K562 (cell line): ENCODE results near the gene NINJ1. TPM values are rescaled to one million over a fixed set of nuclear protein-coding genes. Genes with fewer than 3 reads are reported as not detected.

Source experiments
- EGR1 ChIP-seq: fragments of 450-650 bp; conservative IDR thresholded peaks from 2 replicates; pipeline ENCODE4 v1.6.1; 2017; ENCODE audit warnings: mild to moderate bottlenecking
- KAT8 ChIP-seq: fragments of 450-650 bp; IDR thresholded peaks from 2 replicates; pipeline ENCODE4 v1.6.1; 2016; ENCODE audit warnings: low read depth, mild to moderate bottlenecking
- LARP7 ChIP-seq: fragments of 450-650 bp; IDR thresholded peaks from 2 replicates; pipeline ENCODE4 v1.6.1; 2016
- MAFF ChIP-seq: IDR thresholded peaks from 2 replicates; pipeline ENCODE4 v1.6.1; 2012; ENCODE audit warnings: low read length, improper control_type of control experiment
- NFYB ChIP-seq: IDR thresholded peaks from 2 replicates; pipeline ENCODE4 v1.6.1; 2011; ENCODE audit warnings: mild to moderate bottlenecking, moderate library complexity; ENCODE audit not compliant: insufficient read length; ENCODE audit errors: extremely low read depth
- NRF1 ChIP-seq, 2 experiments: fragments of 450-650 bp; IDR thresholded peaks in 1 of 2; conservative IDR thresholded peaks in 1 of 2; 2 replicates each; pipeline ENCODE4 v1.6.1; 2014; ENCODE audit warnings: mild to moderate bottlenecking in 2 of 2
- SIX5 ChIP-seq, 2 experiments: IDR thresholded peaks; 2 replicates each; pipeline ENCODE4 v1.6.1; 2011; ENCODE audit warnings: low read length in 2 of 2, borderline replicate concordance in 1 of 2, low read depth in 1 of 2, mild to moderate bottlenecking in 1 of 2, moderate library complexity in 1 of 2; ENCODE audit not compliant: insufficient read depth in 1 of 2
- SOX6 ChIP-seq: fragments of 450-650 bp; IDR thresholded peaks from 2 replicates; pipeline ENCODE4 v1.6.1; 2014; ENCODE audit warnings: mild to moderate bottlenecking
- polyA plus RNA-seq, 8 experiments: library from polyadenylated mRNA; depleted of rRNA in 4 of 8; stranded (reverse) in 5 of 8; unstranded in 3 of 8; fragments of >200 nt; fragmentation: Nextera tagmentation in 2 of 8; fragmentation: Illumina TruSeq in 1 of 8; extraction: Ambion mirVana in 2 of 8; extraction: Trizol in 1 of 8; gene quantifications; 2 replicates each; pipeline versions ENCODE4 v1.2.1 to v1.2.3, GENCODE V29; 2011 to 2014; ENCODE audit warnings: inconsistent platforms in 1 of 8, missing spikeins in 1 of 8
- total RNA-seq, 7 experiments: library from RNA; depleted of rRNA in 6 of 7; stranded (reverse); fragments of >200 nt in 6 of 7; fragmentation: Illumina TruSeq in 2 of 7; extraction: Trizol in 2 of 7; gene quantifications; 2 replicates each; pipeline versions ENCODE4 v1.2.1 to v1.2.3, GENCODE V29; 2011 to 2021; ENCODE audit warnings: low replicate concordance in 1 of 7
- TF ChIP-seq, protein P1 (sequence below): fragments of 450-650 bp; formaldehyde crosslinking; IDR thresholded peaks from 2 replicates; pipeline ENCODE4 v1.4.0; 2020; ENCODE audit warnings: mild to moderate bottlenecking, moderate library complexity
- TF ChIP-seq, protein P2 (sequence below): fragments of 450-650 bp; IDR thresholded peaks from 2 replicates; pipeline ENCODE4 v1.6.1; 2016; ENCODE audit warnings: mild to moderate bottlenecking
- TF ChIP-seq, protein P3 (sequence below): fragments of 450-650 bp; formaldehyde crosslinking; IDR thresholded peaks from 2 replicates; pipeline ENCODE4 v1.4.0; 2020; ENCODE audit warnings: mild to moderate bottlenecking, moderate library complexity
- TF ChIP-seq, protein P4 (sequence below): fragments of 450-650 bp; IDR thresholded peaks from 2 replicates; pipeline ENCODE4 v1.6.1; 2016; ENCODE audit warnings: borderline replicate concordance
- TF ChIP-seq, protein P5 (sequence below): IDR thresholded peaks from 2 replicates; pipeline ENCODE4 v1.6.1; 2011; ENCODE audit warnings: borderline replicate concordance, low read depth, mild to moderate bottlenecking, moderate library complexity, low read length; ENCODE audit not compliant: insufficient read depth, poor library complexity, severe bottlenecking
- TF ChIP-seq, protein P6 (sequence below), 2 experiments: fragments of 450-650 bp in 1 of 2; sonication (generic) in 1 of 2; formaldehyde crosslinking; conservative IDR thresholded peaks; 2 replicates each; pipeline versions ENCODE4 v1.4.0 to v1.8.1; 2020 to 2022; ENCODE audit warnings: mild to moderate bottlenecking in 1 of 2, missing genetic modification reagents in 1 of 2

Gene NINJ1
- total and polyA plus RNA-seq, 9 of the 15 experiments (the other 6 are each of a cell fraction or from before 2014, with no cell fraction given): 0.13 to 8.4 (median 4.9) TPM

DNA sequence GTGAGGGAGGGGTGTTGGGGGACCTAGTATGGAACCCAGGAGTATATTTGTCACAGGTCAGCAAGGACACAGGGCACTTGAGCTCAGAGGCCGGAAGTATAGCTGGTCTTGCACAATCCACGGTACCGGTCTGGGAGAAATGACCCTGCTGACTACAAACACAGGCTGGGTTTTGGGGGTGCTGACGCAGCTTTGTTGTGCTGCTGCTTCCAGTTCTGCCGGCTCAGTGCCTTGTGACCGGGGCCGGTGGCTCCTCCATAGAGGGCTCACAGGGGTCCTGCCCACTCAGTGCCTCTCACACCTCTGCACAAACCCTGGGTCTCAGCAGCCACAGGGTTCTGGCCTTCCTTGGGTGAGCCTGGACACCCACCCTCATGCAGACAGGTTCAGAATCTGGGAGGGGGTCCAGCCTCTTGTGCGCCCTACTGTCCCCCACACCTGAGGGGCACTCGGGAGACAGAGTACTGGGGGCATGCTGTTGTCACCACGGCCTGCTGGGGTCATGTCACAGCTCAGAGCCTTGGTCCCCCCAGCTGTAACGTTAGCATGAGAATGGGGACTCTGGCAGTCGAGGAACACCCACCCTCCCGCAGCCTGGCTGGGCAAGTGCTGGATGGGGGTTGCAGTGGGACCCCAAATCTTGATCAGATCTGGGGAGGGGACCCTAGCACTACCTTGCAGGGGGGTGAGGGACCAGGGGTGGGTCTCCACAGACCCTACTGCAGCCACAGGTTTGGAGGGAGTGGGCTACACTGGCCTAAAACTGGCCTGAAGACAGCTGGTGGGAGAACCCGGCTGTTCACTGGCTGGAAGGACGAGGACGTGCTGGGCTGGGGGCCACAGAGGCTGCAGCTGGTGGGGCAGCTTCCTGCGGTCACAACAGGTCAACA is 17.7 kb downstream of the NINJ1 start (continued):
- TF ChIP-seq, protein P1, sequence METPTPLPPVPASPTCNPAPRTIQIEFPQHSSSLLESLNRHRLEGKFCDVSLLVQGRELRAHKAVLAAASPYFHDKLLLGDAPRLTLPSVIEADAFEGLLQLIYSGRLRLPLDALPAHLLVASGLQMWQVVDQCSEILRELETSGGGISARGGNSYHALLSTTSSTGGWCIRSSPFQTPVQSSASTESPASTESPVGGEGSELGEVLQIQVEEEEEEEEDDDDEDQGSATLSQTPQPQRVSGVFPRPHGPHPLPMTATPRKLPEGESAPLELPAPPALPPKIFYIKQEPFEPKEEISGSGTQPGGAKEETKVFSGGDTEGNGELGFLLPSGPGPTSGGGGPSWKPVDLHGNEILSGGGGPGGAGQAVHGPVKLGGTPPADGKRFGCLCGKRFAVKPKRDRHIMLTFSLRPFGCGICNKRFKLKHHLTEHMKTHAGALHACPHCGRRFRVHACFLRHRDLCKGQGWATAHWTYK (CRISPR knock-in tag): 0 out of 2 replicates have a peak, but pooled peaks have one; percentile 60
- TF ChIP-seq NFYB (no peak), SIX5 (IDR thresholded peaks at IDR 0.05; ENCODE audit: borderline replicate concordance in 1 of 2, insufficient read depth in 1 of 2, low read depth in 1 of 2, low read length in 2 of 2) (no peak), NRF1 (conservative IDR thresholded peaks at IDR 0.05 in 1 of 2, IDR thresholded peaks at IDR 0.05 in 1 of 2) (peak; percentile 18 to 24; a peak in 1 of 4 replicates), LARP7 (no peak), KAT8 (no peak), SOX6 (no peak), MAFF (no peak), EGR1 (0 out of 2 replicates have a peak, but pooled peaks have one; percentile 3)
- TF ChIP-seq, protein P2, sequence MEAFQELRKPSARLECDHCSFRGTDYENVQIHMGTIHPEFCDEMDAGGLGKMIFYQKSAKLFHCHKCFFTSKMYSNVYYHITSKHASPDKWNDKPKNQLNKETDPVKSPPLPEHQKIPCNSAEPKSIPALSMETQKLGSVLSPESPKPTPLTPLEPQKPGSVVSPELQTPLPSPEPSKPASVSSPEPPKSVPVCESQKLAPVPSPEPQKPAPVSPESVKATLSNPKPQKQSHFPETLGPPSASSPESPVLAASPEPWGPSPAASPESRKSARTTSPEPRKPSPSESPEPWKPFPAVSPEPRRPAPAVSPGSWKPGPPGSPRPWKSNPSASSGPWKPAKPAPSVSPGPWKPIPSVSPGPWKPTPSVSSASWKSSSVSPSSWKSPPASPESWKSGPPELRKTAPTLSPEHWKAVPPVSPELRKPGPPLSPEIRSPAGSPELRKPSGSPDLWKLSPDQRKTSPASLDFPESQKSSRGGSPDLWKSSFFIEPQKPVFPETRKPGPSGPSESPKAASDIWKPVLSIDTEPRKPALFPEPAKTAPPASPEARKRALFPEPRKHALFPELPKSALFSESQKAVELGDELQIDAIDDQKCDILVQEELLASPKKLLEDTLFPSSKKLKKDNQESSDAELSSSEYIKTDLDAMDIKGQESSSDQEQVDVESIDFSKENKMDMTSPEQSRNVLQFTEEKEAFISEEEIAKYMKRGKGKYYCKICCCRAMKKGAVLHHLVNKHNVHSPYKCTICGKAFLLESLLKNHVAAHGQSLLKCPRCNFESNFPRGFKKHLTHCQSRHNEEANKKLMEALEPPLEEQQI: no peak
- TF ChIP-seq, protein P3, sequence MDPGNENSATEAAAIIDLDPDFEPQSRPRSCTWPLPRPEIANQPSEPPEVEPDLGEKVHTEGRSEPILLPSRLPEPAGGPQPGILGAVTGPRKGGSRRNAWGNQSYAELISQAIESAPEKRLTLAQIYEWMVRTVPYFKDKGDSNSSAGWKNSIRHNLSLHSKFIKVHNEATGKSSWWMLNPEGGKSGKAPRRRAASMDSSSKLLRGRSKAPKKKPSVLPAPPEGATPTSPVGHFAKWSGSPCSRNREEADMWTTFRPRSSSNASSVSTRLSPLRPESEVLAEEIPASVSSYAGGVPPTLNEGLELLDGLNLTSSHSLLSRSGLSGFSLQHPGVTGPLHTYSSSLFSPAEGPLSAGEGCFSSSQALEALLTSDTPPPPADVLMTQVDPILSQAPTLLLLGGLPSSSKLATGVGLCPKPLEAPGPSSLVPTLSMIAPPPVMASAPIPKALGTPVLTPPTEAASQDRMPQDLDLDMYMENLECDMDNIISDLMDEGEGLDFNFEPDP: no peak
- TF ChIP-seq, protein P4, sequence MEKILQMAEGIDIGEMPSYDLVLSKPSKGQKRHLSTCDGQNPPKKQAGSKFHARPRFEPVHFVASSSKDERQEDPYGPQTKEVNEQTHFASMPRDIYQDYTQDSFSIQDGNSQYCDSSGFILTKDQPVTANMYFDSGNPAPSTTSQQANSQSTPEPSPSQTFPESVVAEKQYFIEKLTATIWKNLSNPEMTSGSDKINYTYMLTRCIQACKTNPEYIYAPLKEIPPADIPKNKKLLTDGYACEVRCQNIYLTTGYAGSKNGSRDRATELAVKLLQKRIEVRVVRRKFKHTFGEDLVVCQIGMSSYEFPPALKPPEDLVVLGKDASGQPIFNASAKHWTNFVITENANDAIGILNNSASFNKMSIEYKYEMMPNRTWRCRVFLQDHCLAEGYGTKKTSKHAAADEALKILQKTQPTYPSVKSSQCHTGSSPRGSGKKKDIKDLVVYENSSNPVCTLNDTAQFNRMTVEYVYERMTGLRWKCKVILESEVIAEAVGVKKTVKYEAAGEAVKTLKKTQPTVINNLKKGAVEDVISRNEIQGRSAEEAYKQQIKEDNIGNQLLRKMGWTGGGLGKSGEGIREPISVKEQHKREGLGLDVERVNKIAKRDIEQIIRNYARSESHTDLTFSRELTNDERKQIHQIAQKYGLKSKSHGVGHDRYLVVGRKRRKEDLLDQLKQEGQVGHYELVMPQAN: no peak
- TF ChIP-seq, protein P5, sequence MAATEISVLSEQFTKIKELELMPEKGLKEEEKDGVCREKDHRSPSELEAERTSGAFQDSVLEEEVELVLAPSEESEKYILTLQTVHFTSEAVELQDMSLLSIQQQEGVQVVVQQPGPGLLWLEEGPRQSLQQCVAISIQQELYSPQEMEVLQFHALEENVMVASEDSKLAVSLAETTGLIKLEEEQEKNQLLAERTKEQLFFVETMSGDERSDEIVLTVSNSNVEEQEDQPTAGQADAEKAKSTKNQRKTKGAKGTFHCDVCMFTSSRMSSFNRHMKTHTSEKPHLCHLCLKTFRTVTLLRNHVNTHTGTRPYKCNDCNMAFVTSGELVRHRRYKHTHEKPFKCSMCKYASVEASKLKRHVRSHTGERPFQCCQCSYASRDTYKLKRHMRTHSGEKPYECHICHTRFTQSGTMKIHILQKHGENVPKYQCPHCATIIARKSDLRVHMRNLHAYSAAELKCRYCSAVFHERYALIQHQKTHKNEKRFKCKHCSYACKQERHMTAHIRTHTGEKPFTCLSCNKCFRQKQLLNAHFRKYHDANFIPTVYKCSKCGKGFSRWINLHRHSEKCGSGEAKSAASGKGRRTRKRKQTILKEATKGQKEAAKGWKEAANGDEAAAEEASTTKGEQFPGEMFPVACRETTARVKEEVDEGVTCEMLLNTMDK: no peak
- TF ChIP-seq, protein P6, sequence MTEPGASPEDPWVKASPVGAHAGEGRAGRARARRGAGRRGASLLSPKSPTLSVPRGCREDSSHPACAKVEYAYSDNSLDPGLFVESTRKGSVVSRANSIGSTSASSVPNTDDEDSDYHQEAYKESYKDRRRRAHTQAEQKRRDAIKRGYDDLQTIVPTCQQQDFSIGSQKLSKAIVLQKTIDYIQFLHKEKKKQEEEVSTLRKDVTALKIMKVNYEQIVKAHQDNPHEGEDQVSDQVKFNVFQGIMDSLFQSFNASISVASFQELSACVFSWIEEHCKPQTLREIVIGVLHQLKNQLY (CRISPR knock-in tag; conservative IDR thresholded peaks at IDR 0.05): no peak
